Measurements from ENCODE around the gene KCNG4. TPM values are rescaled to one million over a fixed set of nuclear protein-coding genes. Genes with fewer than 3 reads are reported as not detected.

KCNG4 gene
- polyA plus RNA-seq, 1 donor from 2014 or later: not detected

GRCh38 chr16:84232060-84232459 is 7.8 kb downstream of the KCNG4 start:
- no peaks in the 10 kb centered on the region for H3F3A ChIP-seq (ENCODE audit: insufficient read depth, low read length, poor library complexity, severe bottlenecking)
- no peak overlapping the region for H3K27ac ChIP-seq (ENCODE audit: low read length)
- no peaks in the 10 kb centered on the region for H4K20me1 ChIP-seq (ENCODE audit: insufficient read depth)
- no peaks in the 10 kb centered on the region for H3K79me2 ChIP-seq (replicated peaks; ENCODE audit: insufficient read depth, low read length)
- no peaks in the 10 kb centered on the region for H3K9me3 ChIP-seq (ENCODE audit: low read length)
- no peak overlapping the region for H3K9ac ChIP-seq (ENCODE audit: low read length)
- no peaks in the 10 kb centered on the region for H3K9me2 ChIP-seq (ENCODE audit: insufficient read depth, low read length)
- no peaks in the 10 kb centered on the region for H3K36me3 ChIP-seq (ENCODE audit: insufficient read depth, low read length)
- no peak overlapping the region for H3K4me3 ChIP-seq (ENCODE audit: low read length)
- no peaks in the 10 kb centered on the region for H3K27me3 ChIP-seq (ENCODE audit: insufficient read depth, low read depth, low read length)
- H2AFZ ChIP-seq (ENCODE audit: low read depth, low read length): no peak overlapping the region
- H3K4me2 ChIP-seq (ENCODE audit: low read length): no peak overlapping the region
- no peak for TF ChIP-seq POLR2AphosphoS5 (IDR thresholded peaks at IDR 0.05)
- no peak for TF ChIP-seq EP300 (conservative IDR thresholded peaks at IDR 0.05; ENCODE audit: poor library complexity, severe bottlenecking)
- TF ChIP-seq, protein P1, sequence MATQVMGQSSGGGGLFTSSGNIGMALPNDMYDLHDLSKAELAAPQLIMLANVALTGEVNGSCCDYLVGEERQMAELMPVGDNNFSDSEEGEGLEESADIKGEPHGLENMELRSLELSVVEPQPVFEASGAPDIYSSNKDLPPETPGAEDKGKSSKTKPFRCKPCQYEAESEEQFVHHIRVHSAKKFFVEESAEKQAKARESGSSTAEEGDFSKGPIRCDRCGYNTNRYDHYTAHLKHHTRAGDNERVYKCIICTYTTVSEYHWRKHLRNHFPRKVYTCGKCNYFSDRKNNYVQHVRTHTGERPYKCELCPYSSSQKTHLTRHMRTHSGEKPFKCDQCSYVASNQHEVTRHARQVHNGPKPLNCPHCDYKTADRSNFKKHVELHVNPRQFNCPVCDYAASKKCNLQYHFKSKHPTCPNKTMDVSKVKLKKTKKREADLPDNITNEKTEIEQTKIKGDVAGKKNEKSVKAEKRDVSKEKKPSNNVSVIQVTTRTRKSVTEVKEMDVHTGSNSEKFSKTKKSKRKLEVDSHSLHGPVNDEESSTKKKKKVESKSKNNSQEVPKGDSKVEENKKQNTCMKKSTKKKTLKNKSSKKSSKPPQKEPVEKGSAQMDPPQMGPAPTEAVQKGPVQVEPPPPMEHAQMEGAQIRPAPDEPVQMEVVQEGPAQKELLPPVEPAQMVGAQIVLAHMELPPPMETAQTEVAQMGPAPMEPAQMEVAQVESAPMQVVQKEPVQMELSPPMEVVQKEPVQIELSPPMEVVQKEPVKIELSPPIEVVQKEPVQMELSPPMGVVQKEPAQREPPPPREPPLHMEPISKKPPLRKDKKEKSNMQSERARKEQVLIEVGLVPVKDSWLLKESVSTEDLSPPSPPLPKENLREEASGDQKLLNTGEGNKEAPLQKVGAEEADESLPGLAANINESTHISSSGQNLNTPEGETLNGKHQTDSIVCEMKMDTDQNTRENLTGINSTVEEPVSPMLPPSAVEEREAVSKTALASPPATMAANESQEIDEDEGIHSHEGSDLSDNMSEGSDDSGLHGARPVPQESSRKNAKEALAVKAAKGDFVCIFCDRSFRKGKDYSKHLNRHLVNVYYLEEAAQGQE (IDR thresholded peaks at IDR 0.05; ENCODE audit: borderline replicate concordance): no peak
- TF ChIP-seq MXI1 (conservative IDR thresholded peaks at IDR 0.05; ENCODE audit: poor library complexity, severe bottlenecking): no peak
- no peak for TF ChIP-seq CTCF (IDR thresholded peaks at IDR 0.05; ENCODE audit: poor library complexity, severe bottlenecking)
- TF ChIP-seq SMC3 (conservative IDR thresholded peaks at IDR 0.05; ENCODE audit: poor library complexity): no peak
- no peak for TF ChIP-seq TAF1 (IDR thresholded peaks at IDR 0.05; ENCODE audit: low read depth)
- TF ChIP-seq RAD21 (conservative IDR thresholded peaks at IDR 0.05): no peak
- no peak for TF ChIP-seq EZH2 (IDR thresholded peaks at IDR 0.05; ENCODE audit: borderline replicate concordance, insufficient read depth, low read length, poor library complexity, severe bottlenecking)

DNA sequence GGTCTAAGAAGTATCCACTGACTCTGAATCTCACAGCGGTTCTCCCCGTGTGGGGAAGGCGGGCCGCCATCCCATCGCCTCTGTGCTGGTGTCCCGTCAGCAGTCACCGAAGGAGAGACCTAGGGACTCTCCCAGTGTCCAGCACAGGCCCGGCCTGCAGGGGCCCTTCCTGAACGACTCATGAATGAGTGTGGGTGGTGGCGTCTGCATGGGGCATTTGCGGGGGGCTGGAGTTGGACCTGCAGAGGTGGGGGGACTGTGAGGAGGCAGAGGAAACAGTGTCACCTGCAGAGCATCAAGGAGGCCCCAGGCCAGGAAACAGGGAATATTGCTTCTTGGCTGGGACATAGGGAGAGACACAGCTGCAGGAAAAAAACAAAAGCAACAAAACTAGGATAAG is 10.3 kb downstream of the KCNG4 start:
- Histone ChIP-seq H2AFZ (ENCODE audit: low read depth, low read length) (no peak overlapping the region), H3K36me3 (ENCODE audit: insufficient read depth, low read length) (no peaks in the 10 kb centered on the region), H3K27ac (ENCODE audit: low read length) (no peak overlapping the region), H3F3A (ENCODE audit: insufficient read depth, low read length, poor library complexity, severe bottlenecking) (no peaks in the 10 kb centered on the region), H3K4me2 (ENCODE audit: low read length) (no peak overlapping the region), H4K20me1 (ENCODE audit: insufficient read depth) (no peaks in the 10 kb centered on the region), H3K9ac (ENCODE audit: low read length) (no peak overlapping the region), H3K4me3 (ENCODE audit: low read length) (no peak overlapping the region), H3K79me2 (replicated peaks; ENCODE audit: insufficient read depth, low read length) (no peaks in the 10 kb centered on the region), H3K27me3 (ENCODE audit: insufficient read depth, low read depth, low read length) (no peaks in the 10 kb centered on the region), H3K9me3 (ENCODE audit: low read length) (no peaks in the 10 kb centered on the region), H3K9me2 (ENCODE audit: insufficient read depth, low read length) (no peaks in the 10 kb centered on the region)
- no peak for TF ChIP-seq CTCF (IDR thresholded peaks at IDR 0.05; ENCODE audit: poor library complexity, severe bottlenecking)

Measured in neural cell (in vitro differentiated cells).